Heart right ventricle (tissue), 16 donors: ENCODE data around the gene SAXO1. TPM values are rescaled to one million over a fixed set of nuclear protein-coding genes. Genes with fewer than 3 reads are reported as not detected.

Experiments used
- ATAC-seq, 8 donors: fragments of 200-7000 bp; cut with Tn5 transposase; one replicate each; pipeline ENCODE4 v1.9.1; 2020; ENCODE audit warnings: mild to moderate bottlenecking in 8 of 8, moderate library complexity in 8 of 8, moderate number of reproducible peaks in 1 of 8
- DNase-seq, 2 donors: peaks; one replicate each; pipeline ENCODE4 v3.0.0-alpha.2; 2020
- H3K27ac ChIP-seq, 10 donors: fragments of 200-600 bp; sonication (generic) in 2 of 10; one replicate each; pipeline versions ENCODE4 v1.5.0 to v1.8.0; 2020 to 2022; ENCODE audit warnings: mild to moderate bottlenecking in 3 of 10
- H3K27me3 ChIP-seq, 7 donors: fragments of 200-600 bp; one replicate each; pipeline ENCODE4 v1.8.0; 2021 to 2022; ENCODE audit warnings: mild to moderate bottlenecking in 2 of 7
- H3K36me3 ChIP-seq, 9 donors: fragments of 200-600 bp; sonication (generic) in 1 of 9; one replicate each; pipeline versions ENCODE4 v1.5.0 to v1.8.0; 2020 to 2022; ENCODE audit warnings: mild to moderate bottlenecking in 2 of 9
- H3K4me1 ChIP-seq, 9 donors: fragments of 200-600 bp; sonication (generic) in 1 of 9; one replicate each; pipeline versions ENCODE4 v1.5.0 to v1.8.0; 2020 to 2022; ENCODE audit warnings: mild to moderate bottlenecking in 4 of 9
- H3K4me3 ChIP-seq, 10 donors: fragments of 200-600 bp; sonication (generic) in 2 of 10; one replicate each; pipeline versions ENCODE4 v1.5.0 to v1.8.0; 2020 to 2022; ENCODE audit warnings: mild to moderate bottlenecking in 7 of 10, moderate library complexity in 2 of 10
- H3K9me3 ChIP-seq, 11 donors: fragments of 200-600 bp in 10 of 11; sonication (generic) in 2 of 11; one replicate each; pipeline versions ENCODE4 v1.5.0 to v1.8.0; 2013 to 2022; ENCODE audit warnings: mild to moderate bottlenecking in 2 of 11, control low read depth in 1 of 11, moderate library complexity in 1 of 11
- WGBS, 2 donors: extraction: QIAGEN DNeasy Blood & Tissue Kit; methylation state at CpG; one replicate each; pipeline ENCODE4 v1.1.7; 2013; ENCODE audit warnings: inconsistent platforms in 1 of 2; 5-methylcytosine and 5-hydroxymethylcytosine counted together
- intact Hi-C, 10 donors: fragments of 100-400 bp; cut with DNase I; formaldehyde crosslinking; loops; one replicate each; pipeline versions ENCODE4 v1.11.1 to v1.14.2; 2022
- polyA plus RNA-seq, 2 donors: library from polyadenylated mRNA; stranded (reverse); fragments of 200-250 nt; gene quantifications; one replicate each; pipeline ENCODE4 v1.2.3, GENCODE V29; 2013
- total RNA-seq, 10 donors: library from RNA; stranded (reverse); fragmentation: NEBNext Ultra II Directional in 3 of 10; extraction: Animal tissue kit (Norgen Biotek cat#: 25700) in 3 of 10; gene quantifications; one replicate each; pipeline versions ENCODE4 v1.2.1 to v1.2.4, GENCODE V29; 2021 to 2023
- TF ChIP-seq, protein P1 (sequence below), 9 donors: fragments of 200-600 bp; sonication (generic) in 2 of 9; IDR thresholded peaks; one replicate each; pipeline versions ENCODE4 v1.5.0 to v1.8.0; 2021 to 2022; ENCODE audit warnings: antibody characterized with exemption in 9 of 9, mild to moderate bottlenecking in 5 of 9, moderate library complexity in 1 of 9
- donor health status: Arrhythmogenic right ventricular cardiomyopathy.
- donor health status: ischemic (EF 13 %, LVEDD 7.1; RV severe dilation, severe dysfunction).
- donor health status: healthy with polysubstance abuse.
- donor health status: DM: no; HTN: yes; CAD: no.
- donor health status: DM: no; HTN: no; CAD: no.
- donor health status: ischemic (EF 25% LVEDD 6.9; RV normal size, moderate dysfunction).
- donor health status: ischemic (EF 25% LVEDD 5.7; RV mildly dilated, moderate dysfunction).
- donor health status: healthy.
- donor health status: DM: yes; HTN: yes; CAD: no.
- donor health status: Ischemic cardiomyopathy.
- donor health status: ischemic (EF 35%, LVEDD 5.7; RV mildly dilated, moderate dysfunction).
- donor health status: nonischemic (EF 11% LVEDD 7.7; RV severe dilation, severe dysfunction).
- donor health status: DM: yes; HTN: yes; CAD: no.
- donor health status: PGD.
- donor health status: ischemic (EF 29% LVEDD 5.4; RV normal size, mild dysfunction).
- donor health status: nonischemic (EF 23%, LVEDD 6.1; RV moderate dilation, normal function).

The SAXO1 gene
- total and polyA plus RNA-seq, 12 donors: 0.06 TPM; not detected in 11

DNA sequence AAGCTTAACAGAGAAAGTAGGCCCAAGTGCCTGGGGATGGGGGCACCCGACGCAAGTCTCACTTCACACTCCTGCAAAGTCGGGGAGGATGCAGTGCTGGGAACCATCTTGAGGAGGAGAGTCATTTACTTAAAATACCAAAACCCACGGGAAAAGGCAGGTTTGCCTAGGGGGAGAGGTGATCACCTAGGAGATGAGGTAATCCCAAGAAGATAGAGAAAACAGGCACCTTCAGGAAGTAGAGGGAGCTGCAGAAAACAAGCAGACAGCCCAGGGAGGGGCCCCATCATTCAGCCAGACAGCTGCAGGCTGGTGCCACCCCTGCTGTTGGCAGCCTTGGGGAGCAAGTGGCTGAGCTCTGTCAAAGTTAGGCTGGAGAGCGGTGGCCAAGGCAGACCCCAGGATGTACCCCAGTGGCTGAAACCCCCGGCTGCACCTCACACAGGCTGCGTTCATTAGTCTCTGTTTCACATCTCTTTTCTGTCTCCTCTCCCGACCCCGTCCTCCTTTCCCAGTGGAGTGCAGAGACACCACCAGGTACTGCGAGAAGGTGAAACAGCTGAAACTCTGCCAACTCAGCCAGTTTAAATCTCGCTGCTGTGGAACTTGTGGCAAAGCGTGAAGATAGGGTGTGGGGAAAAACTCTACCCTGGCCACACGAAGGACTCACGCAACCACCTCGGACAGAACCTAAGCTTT lies 124.9 kb downstream of the SAXO1 start:
- WGBS, 2 donors: 92 to 93% methylated on average over 15 of the region's 15 CpGs
- H3K27me3 ChIP-seq: peaks cover 0 to 4% (median 0%) of the 10 kb centered on the region in 7 donors
- H3K4me1 ChIP-seq: no peaks in the 10 kb centered on the region
- intact Hi-C loops: no loop called here
- H3K36me3 ChIP-seq: no peaks in the 10 kb centered on the region
- TF ChIP-seq, protein P1, sequence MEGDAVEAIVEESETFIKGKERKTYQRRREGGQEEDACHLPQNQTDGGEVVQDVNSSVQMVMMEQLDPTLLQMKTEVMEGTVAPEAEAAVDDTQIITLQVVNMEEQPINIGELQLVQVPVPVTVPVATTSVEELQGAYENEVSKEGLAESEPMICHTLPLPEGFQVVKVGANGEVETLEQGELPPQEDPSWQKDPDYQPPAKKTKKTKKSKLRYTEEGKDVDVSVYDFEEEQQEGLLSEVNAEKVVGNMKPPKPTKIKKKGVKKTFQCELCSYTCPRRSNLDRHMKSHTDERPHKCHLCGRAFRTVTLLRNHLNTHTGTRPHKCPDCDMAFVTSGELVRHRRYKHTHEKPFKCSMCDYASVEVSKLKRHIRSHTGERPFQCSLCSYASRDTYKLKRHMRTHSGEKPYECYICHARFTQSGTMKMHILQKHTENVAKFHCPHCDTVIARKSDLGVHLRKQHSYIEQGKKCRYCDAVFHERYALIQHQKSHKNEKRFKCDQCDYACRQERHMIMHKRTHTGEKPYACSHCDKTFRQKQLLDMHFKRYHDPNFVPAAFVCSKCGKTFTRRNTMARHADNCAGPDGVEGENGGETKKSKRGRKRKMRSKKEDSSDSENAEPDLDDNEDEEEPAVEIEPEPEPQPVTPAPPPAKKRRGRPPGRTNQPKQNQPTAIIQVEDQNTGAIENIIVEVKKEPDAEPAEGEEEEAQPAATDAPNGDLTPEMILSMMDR (IDR thresholded peaks at IDR 0.05): no peak
- H3K9me3 ChIP-seq: peaks cover 0 to 4% (median 2%) of the 10 kb centered on the region in 11 donors
- no peak overlapping the region for H3K27ac ChIP-seq
- no peak for ATAC-seq
- H3K4me3 ChIP-seq: no peak overlapping the region
- DNase-seq: no peak

DNA sequence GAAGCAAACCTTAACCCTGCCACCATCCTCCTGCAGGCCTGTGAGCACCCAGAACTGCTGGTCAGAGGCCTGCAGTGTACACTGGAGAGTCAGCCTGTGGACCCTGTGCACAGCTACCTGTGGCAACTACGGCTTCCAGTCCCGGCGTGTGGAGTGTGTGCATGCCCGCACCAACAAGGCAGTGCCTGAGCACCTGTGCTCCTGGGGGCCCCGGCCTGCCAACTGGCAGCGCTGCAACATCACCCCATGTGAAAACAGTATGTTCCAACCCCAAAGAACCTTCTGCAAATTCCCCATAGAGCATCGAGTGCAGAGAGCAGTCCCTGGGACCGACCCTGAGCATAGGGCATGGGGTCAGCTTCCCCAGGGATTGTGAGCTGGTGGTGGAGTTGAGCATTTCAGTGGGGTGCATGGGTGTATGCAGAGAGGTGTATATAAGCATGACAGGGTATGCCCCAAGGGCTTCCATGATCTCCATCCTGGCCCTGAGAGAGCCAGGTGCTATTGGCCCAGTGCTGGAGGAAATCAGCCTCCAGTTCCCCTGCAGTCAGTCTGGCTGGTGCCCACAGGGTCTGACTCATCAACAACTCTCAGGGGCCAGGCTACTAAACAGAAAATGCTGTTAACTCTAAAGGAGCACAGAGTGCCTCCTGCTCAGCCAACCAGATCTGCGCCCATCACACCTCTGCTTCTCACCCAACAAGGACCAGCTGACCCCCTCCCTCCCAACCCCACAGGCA lies 126.2 kb downstream of the SAXO1 start:
- TF ChIP-seq, protein P1 (IDR thresholded peaks at IDR 0.05): no peak
- ATAC-seq (peak in 2 of 8 donors; percentile 29 to 43), DNase-seq (no peak)
- H3K36me3 ChIP-seq: no peaks in the 10 kb centered on the region
- H3K9me3 ChIP-seq: peaks cover 0 to 17% (median 12%) of the 10 kb centered on the region in 11 donors
- no peak overlapping the region for H3K4me3 ChIP-seq
- peaks cover 0 to 4% (median 0%) of the 10 kb centered on the region in 7 donors for H3K27me3 ChIP-seq
- no peaks in the 10 kb centered on the region for H3K4me1 ChIP-seq
- 95 to 96% methylated on average over 9 of the region's 9 CpGs for WGBS, 2 donors
- no peak overlapping the region for H3K27ac ChIP-seq
- intact Hi-C loops: no loop called here

DNA sequence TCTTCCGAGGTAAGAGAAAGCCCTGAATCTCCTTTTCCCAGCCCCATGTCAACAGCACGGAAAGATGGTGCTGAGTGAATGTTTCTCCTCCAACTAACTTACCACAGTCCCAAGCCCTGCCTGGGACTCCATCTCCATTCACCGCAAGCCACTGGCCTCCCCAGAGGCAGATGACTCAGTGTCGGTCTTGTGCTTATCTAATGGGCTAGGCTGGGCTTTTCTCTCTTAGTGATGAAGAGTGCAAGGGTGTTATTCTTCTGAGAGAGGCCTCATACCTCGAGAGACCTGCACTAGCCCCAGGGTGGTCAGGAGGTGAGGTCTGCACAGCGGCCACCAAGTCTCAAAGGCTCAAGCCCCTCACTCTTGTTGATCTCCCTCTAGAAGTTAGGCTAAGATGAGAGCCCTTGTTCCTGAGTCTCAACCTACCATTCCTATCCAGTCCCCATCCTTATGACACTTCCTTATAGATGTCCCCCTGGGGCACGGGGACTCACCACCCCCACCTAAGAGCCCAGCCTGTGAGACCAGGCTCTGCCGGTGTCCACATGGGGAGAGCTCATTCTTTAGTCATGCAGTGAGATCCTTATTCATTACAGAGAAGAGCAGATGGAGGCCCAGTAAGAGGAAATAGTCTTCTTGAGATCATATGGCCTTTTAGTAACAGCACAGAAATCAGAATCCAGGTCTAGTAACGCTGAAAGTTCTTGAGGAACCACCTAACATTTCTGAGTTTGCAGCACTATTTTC lies 127.0 kb downstream of the SAXO1 start:
- Histone ChIP-seq H3K9me3 (peaks cover 0 to 24% (median 20%) of the 10 kb centered on the region in 11 donors), H3K36me3 (no peaks in the 10 kb centered on the region), H3K27me3 (peaks cover 0 to 4% (median 0%) of the 10 kb centered on the region in 7 donors), H3K27ac (no peak overlapping the region), H3K4me1 (no peaks in the 10 kb centered on the region), H3K4me3 (no peak overlapping the region)
- ATAC-seq (no peak), DNase-seq (no peak)
- TF ChIP-seq, protein P1 (IDR thresholded peaks at IDR 0.05): no peak
- 95 to 96% methylated on average over 9 of the region's 9 CpGs for WGBS, 2 donors
- intact Hi-C loops: no loop called here
